Ovary (tissue), 3 donors: ENCODE measurements around the gene IMMP2L.

Experiments used
- POLR2A ChIP-seq: fragments of 450-650 bp; IDR thresholded peaks from one replicate; pipeline ENCODE4 v1.6.1; 2017; ENCODE audit warnings: antibody characterized with exemption, mild to moderate bottlenecking, moderate library complexity
- TF ChIP-seq, protein P1 (sequence below), 3 donors: fragments of 450-650 bp in 2 of 3; fragments of 200-600 bp in 1 of 3; IDR thresholded peaks; one replicate each; pipeline versions ENCODE4 v1.5.1 to v1.8.0; 2016 to 2022; ENCODE audit warnings: antibody characterized with exemption in 3 of 3, mild to moderate bottlenecking in 1 of 3
- donor health status: DM: no; HTN: no; CAD: no.

DNA sequence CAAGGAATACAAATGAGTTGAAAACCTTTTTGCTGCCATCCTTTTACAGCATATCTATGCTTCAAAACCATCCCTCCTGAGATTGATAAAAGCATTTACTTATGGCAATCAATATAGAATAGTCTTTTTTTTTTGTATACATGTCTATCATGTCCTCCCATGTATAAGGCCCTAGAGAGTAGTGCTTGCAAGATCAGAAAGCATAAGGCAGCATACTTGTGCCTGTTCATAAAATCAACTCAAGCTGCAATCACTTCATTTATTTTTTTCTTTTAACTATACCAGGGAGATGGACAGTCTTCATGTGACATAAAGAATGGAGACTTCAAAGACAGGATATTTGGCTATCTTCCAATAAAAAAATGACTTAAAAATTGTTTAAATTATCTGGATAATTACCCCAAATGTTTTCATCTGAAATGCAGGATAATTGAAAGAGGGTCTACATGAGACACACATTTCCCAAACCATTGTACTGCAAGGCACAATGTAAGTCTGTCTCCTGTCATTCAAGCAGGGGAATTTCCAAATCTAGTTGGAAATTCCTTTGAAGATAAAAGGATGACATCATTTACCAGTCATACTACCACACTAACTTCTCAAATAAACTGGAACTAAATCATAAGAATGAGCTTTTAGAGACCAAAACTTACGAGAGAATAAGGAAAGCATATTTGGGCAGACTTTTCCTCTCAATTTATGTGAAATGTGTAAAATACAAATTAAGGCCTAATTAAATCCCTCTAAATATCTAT is 448.9 kb downstream of the IMMP2L start:
- TF ChIP-seq, protein P1, sequence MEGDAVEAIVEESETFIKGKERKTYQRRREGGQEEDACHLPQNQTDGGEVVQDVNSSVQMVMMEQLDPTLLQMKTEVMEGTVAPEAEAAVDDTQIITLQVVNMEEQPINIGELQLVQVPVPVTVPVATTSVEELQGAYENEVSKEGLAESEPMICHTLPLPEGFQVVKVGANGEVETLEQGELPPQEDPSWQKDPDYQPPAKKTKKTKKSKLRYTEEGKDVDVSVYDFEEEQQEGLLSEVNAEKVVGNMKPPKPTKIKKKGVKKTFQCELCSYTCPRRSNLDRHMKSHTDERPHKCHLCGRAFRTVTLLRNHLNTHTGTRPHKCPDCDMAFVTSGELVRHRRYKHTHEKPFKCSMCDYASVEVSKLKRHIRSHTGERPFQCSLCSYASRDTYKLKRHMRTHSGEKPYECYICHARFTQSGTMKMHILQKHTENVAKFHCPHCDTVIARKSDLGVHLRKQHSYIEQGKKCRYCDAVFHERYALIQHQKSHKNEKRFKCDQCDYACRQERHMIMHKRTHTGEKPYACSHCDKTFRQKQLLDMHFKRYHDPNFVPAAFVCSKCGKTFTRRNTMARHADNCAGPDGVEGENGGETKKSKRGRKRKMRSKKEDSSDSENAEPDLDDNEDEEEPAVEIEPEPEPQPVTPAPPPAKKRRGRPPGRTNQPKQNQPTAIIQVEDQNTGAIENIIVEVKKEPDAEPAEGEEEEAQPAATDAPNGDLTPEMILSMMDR (IDR thresholded peaks at IDR 0.05) = no peak
- TF ChIP-seq POLR2A = no peak
